ENCODE data around the gene URM1.

URM1 gene

DNA sequence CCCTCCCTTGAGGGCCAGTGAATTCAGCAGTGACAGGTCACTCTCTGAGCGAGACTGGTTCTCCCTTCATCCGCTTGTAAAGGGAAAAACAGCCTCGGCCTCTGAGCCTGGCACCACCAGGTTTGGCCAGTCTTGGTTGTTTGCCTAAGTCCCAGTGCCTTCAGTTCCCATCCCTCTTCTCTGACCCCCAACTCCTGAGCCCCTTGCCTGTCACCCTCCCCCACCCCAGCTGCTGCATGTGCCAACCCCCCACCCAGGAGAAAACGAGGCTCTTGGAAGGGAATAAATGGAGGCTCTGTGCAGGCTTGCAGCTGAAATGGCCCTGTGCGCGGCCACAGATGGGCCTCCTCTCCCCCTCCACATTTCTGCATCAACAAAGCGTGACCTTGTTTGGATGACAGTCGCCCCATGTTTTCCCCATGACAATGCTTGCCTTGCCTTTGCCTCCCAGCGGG is 3.1 kb downstream of the URM1 start:
- no peak overlapping the region for H3K4me3 ChIP-seq (ENCODE audit: low read depth, low read length)
- TF ChIP-seq, protein P1, sequence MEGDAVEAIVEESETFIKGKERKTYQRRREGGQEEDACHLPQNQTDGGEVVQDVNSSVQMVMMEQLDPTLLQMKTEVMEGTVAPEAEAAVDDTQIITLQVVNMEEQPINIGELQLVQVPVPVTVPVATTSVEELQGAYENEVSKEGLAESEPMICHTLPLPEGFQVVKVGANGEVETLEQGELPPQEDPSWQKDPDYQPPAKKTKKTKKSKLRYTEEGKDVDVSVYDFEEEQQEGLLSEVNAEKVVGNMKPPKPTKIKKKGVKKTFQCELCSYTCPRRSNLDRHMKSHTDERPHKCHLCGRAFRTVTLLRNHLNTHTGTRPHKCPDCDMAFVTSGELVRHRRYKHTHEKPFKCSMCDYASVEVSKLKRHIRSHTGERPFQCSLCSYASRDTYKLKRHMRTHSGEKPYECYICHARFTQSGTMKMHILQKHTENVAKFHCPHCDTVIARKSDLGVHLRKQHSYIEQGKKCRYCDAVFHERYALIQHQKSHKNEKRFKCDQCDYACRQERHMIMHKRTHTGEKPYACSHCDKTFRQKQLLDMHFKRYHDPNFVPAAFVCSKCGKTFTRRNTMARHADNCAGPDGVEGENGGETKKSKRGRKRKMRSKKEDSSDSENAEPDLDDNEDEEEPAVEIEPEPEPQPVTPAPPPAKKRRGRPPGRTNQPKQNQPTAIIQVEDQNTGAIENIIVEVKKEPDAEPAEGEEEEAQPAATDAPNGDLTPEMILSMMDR (IDR thresholded peaks at IDR 0.05; ENCODE audit: borderline replicate concordance, insufficient read depth, low read depth, low read length): no peak

- H3K4me3 ChIP-seq (ENCODE audit: low read depth, low read length): no peak overlapping the region
- TF ChIP-seq, protein P1 (IDR thresholded peaks at IDR 0.05; ENCODE audit: borderline replicate concordance, insufficient read depth, low read depth, low read length): no peak
Measured at GRCh38 chr9:128375865-128376264, 4.7 kb downstream of the URM1 start.

- TF ChIP-seq, protein P1 (IDR thresholded peaks at IDR 0.05; ENCODE audit: borderline replicate concordance, insufficient read depth, low read depth, low read length): no peak
- H3K4me3 ChIP-seq (ENCODE audit: low read depth, low read length): no peak overlapping the region
Measured at GRCh38 chr9:128382261-128382660, 11.1 kb downstream of the URM1 start.

- no peak overlapping the region for H3K4me3 ChIP-seq (ENCODE audit: low read depth, low read length)
- TF ChIP-seq, protein P1 (IDR thresholded peaks at IDR 0.05; ENCODE audit: borderline replicate concordance, insufficient read depth, low read depth, low read length): no peak
Measured at GRCh38 chr9:128383007-128383753, 12.0 kb downstream of the URM1 start.

- TF ChIP-seq, protein P1 (IDR thresholded peaks at IDR 0.05; ENCODE audit: borderline replicate concordance, insufficient read depth, low read depth, low read length): no peak
- H3K4me3 ChIP-seq (ENCODE audit: low read depth, low read length): no peak overlapping the region
Measured at GRCh38 chr9:128383791-128384190, 12.6 kb downstream of the URM1 start.

DNA sequence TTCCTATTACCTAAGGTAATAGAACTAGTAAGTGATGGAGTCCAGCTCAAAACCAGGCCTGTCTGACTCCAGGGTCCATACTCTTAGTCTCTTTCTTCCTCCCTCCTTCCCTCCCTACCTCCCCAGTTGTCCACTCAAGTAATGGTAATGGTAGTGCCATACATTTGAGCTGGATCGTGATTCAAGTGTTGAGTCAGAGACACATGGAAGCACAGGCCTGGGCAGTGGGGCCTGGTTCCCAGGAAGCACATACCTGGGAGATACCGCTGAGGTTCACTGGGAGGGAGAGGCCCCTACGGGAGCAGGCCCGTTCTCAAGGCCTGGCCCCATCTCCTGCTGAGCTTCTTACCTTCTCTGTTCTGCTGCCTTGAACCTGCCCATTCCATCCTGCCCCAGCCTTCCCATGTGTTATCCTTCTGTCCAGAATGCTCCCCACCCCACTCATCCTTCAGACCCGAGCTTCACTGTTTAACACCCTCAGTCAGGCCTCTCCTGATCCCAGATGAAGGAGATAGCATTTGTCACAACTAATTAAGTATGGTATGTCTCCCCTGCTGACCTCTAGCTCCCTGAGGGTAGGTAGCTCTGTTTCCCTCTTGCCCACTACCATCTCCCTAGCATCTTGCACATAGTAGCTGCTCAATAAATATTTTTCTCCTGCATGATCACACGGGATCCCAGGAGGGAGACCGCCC is 13.8 kb downstream of the URM1 start:
- TF ChIP-seq, protein P1 (IDR thresholded peaks at IDR 0.05; ENCODE audit: borderline replicate concordance, insufficient read depth, low read depth, low read length): no peak
- H3K4me3 ChIP-seq (ENCODE audit: low read depth, low read length): no peak overlapping the region

Measured in GM12875 (cell line).